Measurements from ENCODE around the gene SH3PXD2A. TPM values are rescaled to one million over a fixed set of nuclear protein-coding genes. Genes with fewer than 3 reads are reported as not detected.

Gene SH3PXD2A
- total and polyA plus RNA-seq, 4 donors: 23.1 to 41.2 (median 32.7) TPM

DNA sequence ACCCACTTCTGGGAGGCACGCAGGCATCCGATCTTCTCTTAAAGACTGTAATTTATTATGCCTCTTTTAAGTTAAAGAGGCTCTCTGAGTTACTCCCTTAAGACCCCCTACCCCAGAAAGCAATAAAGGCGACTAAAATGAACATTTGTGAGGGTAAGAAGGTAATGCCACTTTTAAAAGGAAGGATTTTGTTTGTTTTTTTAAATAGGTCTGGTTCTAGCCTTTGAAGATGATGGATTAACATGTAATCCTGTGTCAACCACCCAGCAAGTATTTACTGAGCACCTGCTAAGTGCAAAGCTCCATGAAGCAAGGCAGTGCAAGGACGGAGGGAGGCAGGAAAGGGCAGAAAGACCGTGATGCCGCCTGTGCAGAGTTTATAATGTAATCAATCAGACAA lies 26.1 kb downstream of the SH3PXD2A start:
- Histone ChIP-seq H3K9me3 (ENCODE audit: control insufficient read depth, insufficient read depth, low read length) (no peaks in the 10 kb centered on the region), H3K27me3 (ENCODE audit: control insufficient read depth, insufficient read depth, low read length) (no peaks in the 10 kb centered on the region), H3K4me3 (ENCODE audit: low read depth, low read length) (no peak overlapping the region), H3K4me1 (ENCODE audit: control insufficient read depth, insufficient read depth, low read length) (peaks cover 10% of the 10 kb centered on the region), H3K27ac (ENCODE audit: low read depth, low read length) (no peak overlapping the region), H3K36me3 (ENCODE audit: control insufficient read depth, insufficient read depth, low read length) (no peaks in the 10 kb centered on the region)
- WGBS (ENCODE audit: insufficient coverage): 60% methylated on average over 1 of the region's 6 CpGs
- no peak for DNase-seq (ENCODE audit: low read depth in 4 of 6, low spot score in 6 of 6)

DNA sequence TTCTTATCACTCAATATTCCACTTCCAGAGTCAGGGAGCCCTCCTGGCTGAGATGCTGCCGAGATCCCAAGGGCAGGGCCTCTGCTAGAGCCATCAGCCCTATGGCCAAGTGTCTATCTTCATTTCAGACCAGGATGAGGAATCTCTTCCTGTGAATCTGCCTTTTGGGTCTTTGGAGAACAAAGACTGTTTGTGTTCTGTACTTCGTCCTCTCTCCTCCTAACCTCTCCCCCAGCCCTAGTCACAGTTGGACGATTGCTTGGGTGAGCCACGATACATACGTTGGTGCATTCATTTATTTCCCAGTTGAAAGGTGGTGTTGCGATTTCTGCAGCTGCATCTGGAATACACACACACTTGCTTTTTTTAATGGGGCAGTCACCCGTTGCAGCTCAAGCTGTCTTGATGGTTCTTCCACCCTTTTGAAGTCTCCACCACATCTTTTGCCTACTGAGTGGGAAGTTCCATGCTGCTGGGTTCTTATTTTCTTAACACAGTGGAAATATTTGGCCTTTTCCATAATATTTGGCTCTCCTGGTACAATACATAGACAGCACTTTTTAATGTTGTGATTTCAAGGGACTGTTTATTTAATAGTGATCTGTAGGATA lies 26.7 kb downstream of the SH3PXD2A start:
- Histone ChIP-seq H3K4me3 (ENCODE audit: low read depth, low read length) (no peak overlapping the region), H3K36me3 (ENCODE audit: control insufficient read depth, insufficient read depth, low read length) (no peaks in the 10 kb centered on the region), H3K27me3 (ENCODE audit: control insufficient read depth, insufficient read depth, low read length) (no peaks in the 10 kb centered on the region), H3K9me3 (ENCODE audit: control insufficient read depth, insufficient read depth, low read length) (no peaks in the 10 kb centered on the region), H3K27ac (ENCODE audit: low read depth, low read length) (peak overlapping the region; percentile 3), H3K4me1 (ENCODE audit: control insufficient read depth, insufficient read depth, low read length) (peaks cover 11% of the 10 kb centered on the region)
- WGBS (ENCODE audit: insufficient coverage): 72% methylated on average over 4 of the region's 7 CpGs
- DNase-seq (ENCODE audit: low read depth in 4 of 6, low spot score in 6 of 6): peak in 2 of 6 donors; percentile 47 to 55

DNA sequence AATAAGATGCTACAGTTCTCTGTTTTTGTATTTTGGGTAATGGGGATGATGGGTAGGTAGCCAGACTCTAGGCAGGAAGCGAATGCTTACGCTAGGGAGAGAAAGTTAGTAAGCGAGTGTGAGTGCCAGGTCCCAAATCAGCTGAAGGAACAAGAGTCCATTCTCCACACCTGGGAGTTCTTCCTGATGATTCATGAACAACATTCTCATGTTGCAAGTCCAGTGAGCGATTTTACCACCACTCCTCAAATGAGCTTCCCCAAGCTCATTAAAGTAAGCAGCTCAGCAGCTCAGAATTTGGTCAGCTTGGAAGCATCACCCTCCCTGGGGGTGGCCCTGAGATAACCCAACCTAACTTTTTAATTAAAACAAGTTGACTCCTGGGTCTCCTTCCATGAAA lies 27.3 kb downstream of the SH3PXD2A start:
- 74% methylated on average over 3 of the region's 4 CpGs for WGBS (ENCODE audit: insufficient coverage)
- no peak overlapping the region for H3K27ac ChIP-seq (ENCODE audit: low read depth, low read length)
- no peak for DNase-seq (ENCODE audit: low read depth in 4 of 6, low spot score in 6 of 6)
- no peak overlapping the region for H3K4me3 ChIP-seq (ENCODE audit: low read depth, low read length)
- H3K9me3 ChIP-seq (ENCODE audit: control insufficient read depth, insufficient read depth, low read length): no peaks in the 10 kb centered on the region
- no peaks in the 10 kb centered on the region for H3K36me3 ChIP-seq (ENCODE audit: control insufficient read depth, insufficient read depth, low read length)
- no peaks in the 10 kb centered on the region for H3K27me3 ChIP-seq (ENCODE audit: control insufficient read depth, insufficient read depth, low read length)
- peaks cover 13% of the 10 kb centered on the region for H3K4me1 ChIP-seq (ENCODE audit: control insufficient read depth, insufficient read depth, low read length)

DNA sequence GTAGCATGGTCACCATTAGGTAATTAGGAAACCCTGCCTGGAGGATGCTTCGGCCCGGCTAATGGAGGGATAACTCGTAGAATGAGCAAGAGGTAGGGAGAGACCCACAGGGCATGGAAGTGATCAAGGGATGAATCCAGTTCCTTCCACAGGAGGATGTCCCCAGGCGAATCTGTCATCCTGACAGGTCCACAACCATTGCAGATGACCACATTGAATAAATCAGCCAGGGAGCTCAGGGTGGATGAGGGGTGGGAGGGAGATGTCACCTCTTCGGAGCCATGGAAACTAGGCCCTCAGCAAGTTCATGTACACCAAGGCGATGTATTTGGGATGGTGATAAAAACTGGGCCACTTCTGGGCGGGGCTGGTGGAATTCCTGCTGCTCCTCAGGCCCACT lies 28.5 kb downstream of the SH3PXD2A start:
- DNase-seq (ENCODE audit: low read depth in 4 of 6, low spot score in 6 of 6): no peak
- H3K9me3 ChIP-seq (ENCODE audit: control insufficient read depth, insufficient read depth, low read length): no peaks in the 10 kb centered on the region
- H3K4me1 ChIP-seq (ENCODE audit: control insufficient read depth, insufficient read depth, low read length): peaks cover 16% of the 10 kb centered on the region
- no peaks in the 10 kb centered on the region for H3K36me3 ChIP-seq (ENCODE audit: control insufficient read depth, insufficient read depth, low read length)
- 100% methylated on average over 5 of the region's 7 CpGs for WGBS (ENCODE audit: insufficient coverage)
- no peaks in the 10 kb centered on the region for H3K27me3 ChIP-seq (ENCODE audit: control insufficient read depth, insufficient read depth, low read length)
- H3K4me3 ChIP-seq (ENCODE audit: low read depth, low read length): no peak overlapping the region
- H3K27ac ChIP-seq (ENCODE audit: low read depth, low read length): no peak overlapping the region

DNA sequence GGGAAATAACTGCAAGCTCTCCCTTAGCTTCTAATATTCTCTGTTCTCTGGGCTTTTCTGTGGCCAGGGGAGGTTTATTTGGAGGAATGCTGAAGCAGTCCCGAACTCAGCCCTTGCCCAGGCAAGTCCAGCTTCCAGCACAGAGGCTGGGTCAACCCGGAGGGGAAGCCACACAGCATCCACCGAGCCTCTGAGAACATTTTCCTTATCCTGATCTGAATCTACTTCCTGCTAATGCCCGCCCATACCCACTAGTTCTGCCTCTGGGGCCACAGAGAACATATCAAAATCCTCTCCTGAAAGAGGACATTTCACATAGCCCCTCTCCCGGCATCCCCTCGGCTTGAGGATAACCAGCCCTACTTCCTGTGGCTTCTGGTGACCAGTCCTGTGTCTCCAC lies 31.1 kb downstream of the SH3PXD2A start:
- H3K27ac ChIP-seq (ENCODE audit: low read depth, low read length): no peak overlapping the region
- no peaks in the 10 kb centered on the region for H3K27me3 ChIP-seq (ENCODE audit: control insufficient read depth, insufficient read depth, low read length)
- H3K4me3 ChIP-seq (ENCODE audit: low read depth, low read length): no peak overlapping the region
- H3K36me3 ChIP-seq (ENCODE audit: control insufficient read depth, insufficient read depth, low read length): no peaks in the 10 kb centered on the region
- DNase-seq (ENCODE audit: low read depth in 4 of 6, low spot score in 6 of 6): no peak
- H3K4me1 ChIP-seq (ENCODE audit: control insufficient read depth, insufficient read depth, low read length): peaks cover 31% of the 10 kb centered on the region
- 85% methylated on average over 5 of the region's 6 CpGs for WGBS (ENCODE audit: insufficient coverage)
- no peaks in the 10 kb centered on the region for H3K9me3 ChIP-seq (ENCODE audit: control insufficient read depth, insufficient read depth, low read length)

DNA sequence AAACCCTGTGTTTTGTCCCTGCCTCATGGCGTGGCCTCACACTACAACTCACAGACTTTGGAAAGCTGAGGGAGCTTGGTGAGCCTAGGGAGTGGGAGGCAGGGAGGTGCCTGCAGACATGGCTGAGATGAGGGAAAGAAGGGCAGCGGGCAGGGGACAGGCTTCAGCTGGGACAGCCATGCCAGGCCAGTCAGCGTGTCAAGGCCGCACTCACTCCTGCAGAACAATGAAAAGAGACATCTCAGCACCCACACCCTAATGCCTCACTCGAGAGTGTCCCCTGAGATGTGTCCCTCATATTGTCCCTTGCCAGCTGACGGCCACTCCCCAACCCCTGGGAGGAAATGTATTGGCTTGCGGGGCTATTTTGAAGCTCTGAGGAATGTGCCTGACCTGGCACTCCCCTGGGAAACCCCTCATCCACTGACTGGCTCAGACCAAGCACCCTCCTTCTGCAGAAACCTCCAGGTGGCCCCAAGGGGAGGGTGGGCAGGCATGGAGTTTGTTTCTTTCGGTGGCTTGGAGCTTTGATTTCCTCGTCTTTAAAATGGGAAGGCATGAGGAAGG lies 31.6 kb downstream of the SH3PXD2A start:
- Histone ChIP-seq H3K27ac (ENCODE audit: low read depth, low read length) (no peak overlapping the region), H3K4me3 (ENCODE audit: low read depth, low read length) (no peak overlapping the region), H3K36me3 (ENCODE audit: control insufficient read depth, insufficient read depth, low read length) (no peaks in the 10 kb centered on the region), H3K9me3 (ENCODE audit: control insufficient read depth, insufficient read depth, low read length) (no peaks in the 10 kb centered on the region), H3K4me1 (ENCODE audit: control insufficient read depth, insufficient read depth, low read length) (peaks cover 36% of the 10 kb centered on the region), H3K27me3 (ENCODE audit: control insufficient read depth, insufficient read depth, low read length) (no peaks in the 10 kb centered on the region)
- WGBS (ENCODE audit: insufficient coverage): 100% methylated on average over 2 of the region's 9 CpGs
- no peak for DNase-seq (ENCODE audit: low read depth in 4 of 6, low spot score in 6 of 6)

DNA sequence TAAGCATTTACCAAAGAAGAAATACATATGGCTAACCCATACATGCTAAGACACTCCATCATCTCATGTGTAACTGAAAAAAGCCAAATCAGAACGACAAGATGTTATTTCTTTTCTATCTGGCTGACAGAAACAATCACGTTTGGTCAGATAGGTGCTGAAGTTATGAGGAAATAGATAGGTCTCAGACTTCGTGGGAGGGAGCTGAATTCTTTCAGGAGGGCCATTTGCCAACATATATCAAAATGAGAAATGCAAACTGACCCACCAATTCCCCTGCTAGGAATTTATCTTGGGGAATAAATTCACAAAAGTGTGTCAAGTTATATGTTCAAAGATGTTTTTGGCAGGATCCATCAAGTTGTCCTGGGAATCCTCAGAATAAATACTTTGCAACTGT lies 32.6 kb downstream of the SH3PXD2A start:
- no peak for DNase-seq (ENCODE audit: low read depth in 4 of 6, low spot score in 6 of 6)
- peaks cover 3% of the 10 kb centered on the region for H3K27me3 ChIP-seq (ENCODE audit: control insufficient read depth, insufficient read depth, low read length)
- no CpG with 5 or more reads among the region's 3 CpGs for WGBS (ENCODE audit: insufficient coverage)
- H3K4me3 ChIP-seq (ENCODE audit: low read depth, low read length): no peak overlapping the region
- no peak overlapping the region for H3K27ac ChIP-seq (ENCODE audit: low read depth, low read length)
- no peaks in the 10 kb centered on the region for H3K36me3 ChIP-seq (ENCODE audit: control insufficient read depth, insufficient read depth, low read length)
- peaks cover 39% of the 10 kb centered on the region for H3K4me1 ChIP-seq (ENCODE audit: control insufficient read depth, insufficient read depth, low read length)
- no peaks in the 10 kb centered on the region for H3K9me3 ChIP-seq (ENCODE audit: control insufficient read depth, insufficient read depth, low read length)

DNA sequence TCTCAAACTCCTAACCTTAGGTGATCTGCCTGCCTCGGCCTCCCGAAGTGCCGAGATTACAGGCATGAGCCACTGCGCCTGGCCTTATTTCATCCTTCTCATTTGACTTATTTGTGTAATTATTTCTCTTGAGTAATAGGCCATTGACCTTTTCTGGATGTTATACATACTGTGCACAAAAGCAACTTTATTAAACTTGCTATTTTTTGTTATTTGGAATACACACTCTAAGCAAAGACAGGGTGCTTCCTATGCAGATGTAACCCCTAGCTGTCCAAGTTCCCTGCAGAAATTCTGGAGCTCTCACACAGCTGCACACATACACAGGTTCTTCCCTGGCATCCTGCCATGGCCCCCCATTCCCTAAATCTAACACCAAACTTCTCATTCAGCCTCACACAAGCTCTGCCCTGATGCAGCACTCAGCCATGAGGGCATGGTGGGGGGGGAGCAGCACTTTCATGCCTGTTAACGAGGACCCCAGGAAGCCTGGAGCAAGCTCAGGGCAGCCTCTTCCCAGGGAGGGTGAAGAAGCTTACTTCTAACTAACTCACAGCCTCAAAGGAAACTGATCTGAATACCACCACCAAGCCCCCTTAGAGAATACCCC lies 33.2 kb downstream of the SH3PXD2A start:
- no peaks in the 10 kb centered on the region for H3K36me3 ChIP-seq (ENCODE audit: control insufficient read depth, insufficient read depth, low read length)
- H3K27ac ChIP-seq (ENCODE audit: low read depth, low read length): peak overlapping the region; percentile 10
- no peak overlapping the region for H3K4me3 ChIP-seq (ENCODE audit: low read depth, low read length)
- peaks cover 3% of the 10 kb centered on the region for H3K27me3 ChIP-seq (ENCODE audit: control insufficient read depth, insufficient read depth, low read length)
- no peaks in the 10 kb centered on the region for H3K9me3 ChIP-seq (ENCODE audit: control insufficient read depth, insufficient read depth, low read length)
- DNase-seq (ENCODE audit: low read depth in 4 of 6, low spot score in 6 of 6): no peak
- 50% methylated on average over 1 of the region's 5 CpGs for WGBS (ENCODE audit: insufficient coverage)
- peaks cover 37% of the 10 kb centered on the region for H3K4me1 ChIP-seq (ENCODE audit: control insufficient read depth, insufficient read depth, low read length)

DNA sequence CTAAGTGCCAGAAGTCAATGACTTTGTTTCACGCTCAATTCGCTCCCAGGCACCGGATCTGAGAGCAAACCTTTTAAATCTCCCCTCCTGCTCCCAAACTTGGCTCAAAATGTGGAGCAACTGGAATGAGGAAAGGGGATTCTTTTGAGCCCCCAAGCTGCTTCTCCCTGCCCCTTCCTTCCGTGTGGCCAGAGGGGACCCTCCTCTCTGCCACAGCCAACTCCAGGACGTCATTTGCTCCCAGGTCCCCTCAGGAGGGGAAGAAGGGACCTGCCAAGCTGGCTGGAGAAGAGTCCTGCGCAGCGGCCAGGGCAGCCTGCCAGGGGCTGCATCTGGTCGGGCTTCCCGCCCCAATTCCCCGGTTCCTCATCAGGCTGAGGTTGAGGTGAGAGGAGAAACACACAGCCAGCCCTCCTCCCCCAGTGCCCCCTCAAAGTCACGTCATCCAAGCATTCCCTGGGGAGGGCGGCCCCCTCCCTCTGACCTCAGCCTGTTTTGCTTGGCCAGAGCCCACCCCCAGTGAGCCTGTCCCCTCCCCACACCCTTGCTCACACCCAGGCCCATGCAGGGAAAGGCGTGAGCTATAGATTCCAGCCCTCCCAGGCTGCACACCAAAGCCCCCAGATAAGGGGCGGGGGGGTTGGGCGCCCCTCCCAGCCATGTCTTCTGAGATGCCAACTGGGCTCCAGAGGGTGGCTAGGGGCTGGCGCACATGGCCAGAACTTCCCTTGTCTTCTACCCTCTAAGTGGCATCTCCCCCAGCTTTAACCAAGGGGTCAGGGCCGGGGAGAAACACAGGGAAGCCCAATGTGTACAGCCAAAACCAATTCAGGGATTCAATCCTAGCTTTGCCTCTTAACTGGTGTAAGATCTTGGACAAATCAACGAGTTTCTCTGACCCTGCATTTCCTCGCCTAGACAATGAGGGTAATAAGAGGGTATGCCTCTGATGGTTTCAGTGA lies 35.0 kb downstream of the SH3PXD2A start:
- WGBS (ENCODE audit: insufficient coverage): 34% methylated on average over 11 of the region's 19 CpGs
- peak overlapping the region; percentile 69 for H3K27ac ChIP-seq (ENCODE audit: low read depth, low read length)
- no peaks in the 10 kb centered on the region for H3K36me3 ChIP-seq (ENCODE audit: control insufficient read depth, insufficient read depth, low read length)
- DNase-seq (ENCODE audit: low read depth in 4 of 6, low spot score in 6 of 6): peak in 4 of 6 donors; percentile 28 to 79 (median 48)
- no peak overlapping the region for H3K4me3 ChIP-seq (ENCODE audit: low read depth, low read length)
- peaks cover 3% of the 10 kb centered on the region for H3K27me3 ChIP-seq (ENCODE audit: control insufficient read depth, insufficient read depth, low read length)
- H3K4me1 ChIP-seq (ENCODE audit: control insufficient read depth, insufficient read depth, low read length): peaks cover 37% of the 10 kb centered on the region
- no peaks in the 10 kb centered on the region for H3K9me3 ChIP-seq (ENCODE audit: control insufficient read depth, insufficient read depth, low read length)

All from spinal cord (tissue), 10 donors.